Stimulated activated CD4-positive, alpha-beta T cell treated with anti-CD3 and anti-CD28 coated beads, Interleukin-15, amount 100 ng/mL, for 1 hour (primary cell): ENCODE measurements around the gene OLFM1.

Experiments
- DNase-seq, 2 donors: peaks; one replicate each; pipeline ENCODE4 v3.0.0-alpha.2; 2020; ENCODE audit warnings: low read depth in 1 of 2, low spot score in 1 of 2

OLFM1 gene

DNA sequence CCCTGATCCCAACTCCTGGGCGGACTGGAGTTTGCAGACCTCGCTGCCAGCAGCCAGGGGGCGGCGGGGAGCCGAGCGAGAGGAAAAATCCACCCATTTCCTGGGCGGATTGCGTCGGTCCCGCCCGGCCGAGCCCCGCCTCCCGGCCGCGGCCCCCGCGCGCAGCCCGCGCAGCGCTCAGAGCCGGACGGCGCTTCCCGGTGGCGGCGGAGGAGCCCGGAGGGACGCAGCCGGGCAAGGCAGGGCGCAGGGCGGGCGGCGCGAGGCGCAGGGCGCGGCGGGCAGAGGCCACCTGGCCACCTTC is at the start of gene OLFM1:
TSS of gene OLFM1 (plus strand) at position 180 of the 304 bp plus-strand sequence. CDS start 322 bp downstream, outside the sequence.
- no peak for DNase-seq

DNA sequence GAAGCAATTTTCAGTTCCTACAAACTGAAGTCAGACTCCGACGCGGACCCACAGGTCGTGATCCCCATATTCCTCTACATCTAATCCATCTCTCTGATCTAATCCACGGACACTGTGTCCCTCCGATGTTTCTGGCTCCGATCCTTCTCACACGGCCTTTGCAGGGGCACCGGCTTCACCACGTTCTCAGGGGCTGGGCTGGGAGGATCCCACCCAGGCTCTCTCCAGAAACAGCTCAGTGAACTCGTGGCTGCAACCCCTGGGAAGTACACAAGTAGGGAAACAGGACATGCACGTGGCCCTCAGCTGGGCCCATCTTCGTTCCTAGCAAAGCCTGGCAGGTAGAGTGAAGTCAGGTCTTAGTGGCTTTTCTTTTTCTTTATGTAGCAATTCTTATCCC is 49.1 kb upstream of the OLFM1 start:
- no peak for DNase-seq

DNA sequence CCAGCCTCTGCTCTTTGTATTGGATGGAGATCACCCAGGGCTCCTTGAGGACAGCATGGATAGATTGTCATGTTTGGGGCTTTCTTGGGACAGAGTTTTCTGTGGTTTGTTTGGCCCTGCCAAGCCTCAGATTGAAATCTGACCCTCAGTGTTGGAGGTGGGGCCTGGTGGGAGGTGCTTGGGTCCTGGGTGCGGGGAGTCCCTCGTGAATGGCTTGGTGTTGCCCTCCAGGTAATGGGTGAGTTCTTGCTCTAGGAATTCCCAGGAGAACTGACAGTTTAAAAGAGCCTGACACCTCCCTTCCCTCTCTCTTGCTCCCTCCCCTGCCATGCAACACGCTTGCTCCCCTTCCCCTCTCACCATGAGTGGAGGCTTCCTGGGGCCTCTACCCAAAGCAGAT is 48.6 kb upstream of the OLFM1 start:
- no peak for DNase-seq

DNA sequence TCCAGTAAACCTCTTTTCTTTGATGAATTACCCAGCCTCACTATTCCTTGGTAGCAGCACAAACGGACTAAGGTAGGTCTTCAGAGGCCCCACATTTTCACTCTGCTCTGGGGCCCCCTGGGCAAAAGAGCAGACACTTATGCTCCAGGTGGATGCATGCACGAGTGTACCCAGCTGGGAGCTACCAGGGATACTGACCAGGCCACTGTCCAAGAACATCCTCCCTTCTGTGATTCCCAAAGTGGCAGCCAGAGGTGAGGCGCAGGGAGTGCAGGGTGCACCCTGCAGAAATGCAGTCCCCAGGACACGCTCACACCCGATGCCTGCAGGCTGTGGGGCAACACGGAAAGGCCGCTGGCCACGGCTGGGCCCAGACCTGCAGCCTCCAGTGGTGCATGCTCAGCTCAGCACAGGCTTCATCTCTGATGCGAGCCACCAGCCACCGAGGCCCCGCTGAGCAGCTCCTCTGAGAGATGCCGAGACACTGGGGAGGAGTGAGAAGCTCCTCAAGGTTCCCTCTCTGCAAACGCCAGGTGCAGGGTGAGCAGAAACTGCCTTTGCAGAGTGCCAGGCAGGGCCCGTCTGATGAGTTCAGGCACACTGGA is 48.1 kb upstream of the OLFM1 start:
- no peak for DNase-seq

DNA sequence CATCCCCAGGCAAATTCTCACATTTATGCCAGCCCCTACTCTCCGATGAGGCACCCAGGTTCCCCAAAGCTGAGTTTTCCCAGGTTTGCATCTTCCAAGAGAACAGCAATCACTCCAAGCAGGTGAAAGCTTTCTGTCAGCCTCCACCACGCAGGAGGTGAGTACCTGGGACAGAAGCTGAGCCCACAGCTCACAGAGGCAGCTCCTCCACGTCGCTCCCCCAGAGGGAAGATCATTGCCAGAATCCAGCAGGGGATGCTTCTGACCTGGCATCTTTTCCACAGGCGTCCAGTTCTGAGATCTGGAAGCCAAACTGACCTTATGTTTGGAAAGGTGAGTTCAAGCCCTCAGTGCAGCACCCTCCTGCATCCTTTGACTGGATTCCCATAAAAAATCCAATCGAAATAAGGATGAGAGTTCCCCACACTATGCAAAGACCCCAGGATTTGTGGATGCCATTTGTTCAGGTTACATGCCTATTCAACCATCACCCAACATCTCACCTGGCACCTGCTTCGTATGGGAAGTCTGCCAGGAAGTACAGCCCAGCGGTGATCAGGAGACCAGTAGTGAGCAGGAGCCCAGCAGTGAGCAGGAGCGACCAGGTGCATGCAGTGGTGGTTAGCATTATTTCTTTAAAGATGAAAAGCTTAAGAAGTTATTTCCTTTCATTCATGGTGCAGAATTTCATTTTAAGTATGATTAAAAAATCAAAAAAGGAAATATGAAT is 47.4 kb upstream of the OLFM1 start:
- no peak for DNase-seq

DNA sequence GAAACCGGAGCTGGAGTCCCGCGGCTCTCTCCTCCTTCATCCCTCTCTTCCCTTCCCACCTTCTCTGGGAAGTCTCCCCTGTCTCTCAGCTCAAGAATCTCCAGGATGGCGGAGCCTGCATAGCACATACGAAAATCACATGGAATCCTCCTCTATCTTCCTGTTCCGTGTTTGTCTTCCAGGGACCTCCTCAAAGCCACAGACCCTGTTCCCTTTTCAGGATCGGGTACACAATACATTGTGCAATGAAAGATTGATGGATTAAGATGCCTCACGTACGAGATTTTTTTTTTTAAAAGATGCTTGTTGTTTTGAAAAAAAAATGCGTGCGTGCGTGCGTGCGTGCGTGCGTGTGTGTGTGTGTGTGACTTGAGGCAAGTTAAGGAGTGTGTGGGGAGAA is 46.6 kb upstream of the OLFM1 start:
- no peak for DNase-seq

DNA sequence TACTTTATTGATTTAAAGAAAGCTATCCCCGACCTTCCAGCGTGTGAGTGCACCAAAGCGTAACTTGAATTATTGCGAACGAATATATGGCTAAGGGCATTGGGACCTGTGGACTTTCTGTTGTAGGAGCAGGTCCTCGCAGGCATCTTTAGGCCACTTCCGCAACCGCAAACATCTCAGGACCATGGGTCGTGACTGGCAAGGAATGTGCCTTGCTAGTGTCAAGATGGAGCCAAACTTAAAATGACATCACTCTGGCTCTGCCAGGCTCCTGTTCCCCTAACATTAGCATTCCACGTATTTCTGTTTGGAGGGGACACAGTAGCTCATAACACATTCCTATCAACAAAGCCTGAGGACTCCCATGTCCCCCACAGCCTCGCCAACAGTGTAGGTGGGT is 44.1 kb upstream of the OLFM1 start:
- no peak for DNase-seq

DNA sequence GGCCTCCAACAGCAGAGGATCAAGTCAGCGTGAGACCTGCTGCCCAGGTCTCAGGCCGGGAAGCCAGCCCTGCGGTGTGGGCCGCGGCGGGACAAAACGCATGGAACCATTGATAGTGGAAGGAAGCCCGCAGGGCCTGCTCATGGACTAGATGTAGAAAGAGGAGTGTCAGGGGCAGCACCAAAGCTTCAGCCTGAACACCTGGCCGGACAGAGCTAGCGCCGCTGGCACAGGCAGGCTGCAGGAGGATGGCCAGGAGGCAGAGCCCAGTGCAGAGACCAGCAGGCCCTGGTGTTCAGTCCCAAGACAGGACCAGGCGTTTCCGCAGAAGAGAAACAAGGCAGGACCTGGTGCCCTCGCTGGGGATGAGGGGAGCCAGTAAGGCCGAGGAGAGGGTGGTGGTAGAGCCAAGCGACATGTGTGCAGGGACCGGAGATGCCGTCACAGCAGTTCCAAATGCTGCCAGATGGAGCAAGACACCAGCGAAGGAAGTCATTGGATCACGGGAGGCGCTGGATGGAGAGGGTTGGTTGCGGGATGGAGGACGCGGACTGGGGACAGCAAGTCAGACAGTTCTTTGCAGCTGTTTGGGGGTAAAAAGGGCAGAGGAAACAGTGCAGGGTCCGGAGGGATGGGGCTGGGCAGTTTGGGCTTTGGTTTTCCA is 42.1 kb upstream of the OLFM1 start:
- no peak for DNase-seq

DNA sequence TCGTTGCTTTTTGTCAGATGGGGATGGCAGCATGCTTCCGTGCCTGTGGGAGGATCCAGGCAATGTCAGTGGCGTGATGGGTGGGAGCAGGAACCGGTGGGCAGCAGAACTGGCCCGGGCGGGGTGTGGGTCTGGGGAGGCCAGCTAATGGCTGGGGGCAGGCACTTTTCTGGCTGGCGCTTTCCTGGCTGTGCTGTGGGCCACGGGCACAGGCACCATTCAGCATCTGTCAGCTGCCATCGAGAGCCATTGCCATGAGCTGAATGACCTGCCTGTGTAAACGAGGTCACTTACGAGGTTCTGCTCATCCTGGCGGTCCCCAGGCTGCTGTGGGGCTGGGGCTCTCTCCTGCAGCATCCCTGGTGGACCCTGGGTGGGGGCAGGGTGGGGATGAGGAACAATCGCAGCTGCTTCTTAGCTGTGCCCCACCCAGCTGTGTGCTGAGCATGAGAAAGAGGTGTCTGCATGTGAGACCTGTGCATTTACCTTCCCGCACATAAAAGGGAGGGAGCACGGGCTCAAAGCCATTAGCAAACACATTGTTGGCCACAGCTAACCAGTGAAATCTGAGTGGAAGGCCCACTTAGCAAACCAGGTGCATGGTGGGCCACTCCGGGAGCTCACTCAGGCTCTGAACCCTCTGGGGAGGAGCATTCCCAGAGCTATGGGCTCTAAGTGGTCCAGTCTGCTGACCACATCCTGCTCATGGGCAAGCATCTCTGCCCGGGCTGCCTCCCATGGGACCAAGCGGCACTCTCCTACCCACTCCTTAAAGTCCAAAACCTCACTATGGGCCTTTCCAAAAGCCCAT is 41.3 kb upstream of the OLFM1 start:
- DNase-seq: no peak

DNA sequence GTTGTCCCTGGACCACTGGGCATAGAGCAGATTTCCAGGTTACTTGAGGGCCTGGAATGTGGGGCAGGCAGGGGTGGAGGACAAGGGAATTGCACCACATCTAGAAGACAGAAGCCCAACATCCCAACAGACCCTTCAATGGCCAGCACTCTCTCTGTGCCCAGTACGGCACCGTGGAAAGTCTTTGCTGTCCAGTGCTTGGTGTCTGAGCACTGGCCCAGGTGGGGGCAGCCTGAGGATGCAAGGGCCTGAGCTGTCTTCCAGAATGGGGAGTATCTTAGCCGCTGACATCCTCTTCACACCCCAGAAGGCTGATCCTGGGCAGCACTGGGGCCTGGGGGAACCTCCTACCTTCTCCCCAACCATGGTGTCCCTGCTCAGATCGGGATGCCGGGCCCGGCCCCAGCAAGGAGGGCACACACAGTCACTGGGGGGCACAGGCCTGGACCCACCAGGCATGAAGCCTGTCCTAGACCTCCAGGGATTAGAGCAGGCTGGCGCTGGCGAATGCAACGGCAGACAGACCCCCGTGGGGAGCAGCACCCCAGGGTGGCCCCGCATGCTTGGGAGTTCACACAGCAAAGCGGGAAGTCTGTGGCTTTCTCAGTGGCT is 40.6 kb upstream of the OLFM1 start:
- no peak for DNase-seq

DNA sequence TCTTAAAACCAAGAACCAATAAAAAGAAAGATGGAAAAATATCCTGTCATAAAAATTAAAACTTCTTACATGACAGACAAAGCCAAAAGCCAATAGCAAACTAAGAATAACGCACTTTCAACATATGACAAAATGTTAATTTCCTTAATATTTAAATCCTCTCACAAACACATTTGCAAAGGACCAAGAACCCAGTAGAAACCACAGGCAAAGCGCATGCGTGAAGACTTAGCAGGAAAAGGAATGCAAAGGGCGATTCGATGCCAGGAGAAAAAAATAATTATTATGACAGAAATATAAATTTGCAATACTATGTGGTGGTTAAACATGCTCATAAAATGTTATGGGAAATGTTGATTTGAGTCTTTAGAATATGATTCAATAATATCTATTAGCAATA is 39.9 kb upstream of the OLFM1 start:
- no peak for DNase-seq

DNA sequence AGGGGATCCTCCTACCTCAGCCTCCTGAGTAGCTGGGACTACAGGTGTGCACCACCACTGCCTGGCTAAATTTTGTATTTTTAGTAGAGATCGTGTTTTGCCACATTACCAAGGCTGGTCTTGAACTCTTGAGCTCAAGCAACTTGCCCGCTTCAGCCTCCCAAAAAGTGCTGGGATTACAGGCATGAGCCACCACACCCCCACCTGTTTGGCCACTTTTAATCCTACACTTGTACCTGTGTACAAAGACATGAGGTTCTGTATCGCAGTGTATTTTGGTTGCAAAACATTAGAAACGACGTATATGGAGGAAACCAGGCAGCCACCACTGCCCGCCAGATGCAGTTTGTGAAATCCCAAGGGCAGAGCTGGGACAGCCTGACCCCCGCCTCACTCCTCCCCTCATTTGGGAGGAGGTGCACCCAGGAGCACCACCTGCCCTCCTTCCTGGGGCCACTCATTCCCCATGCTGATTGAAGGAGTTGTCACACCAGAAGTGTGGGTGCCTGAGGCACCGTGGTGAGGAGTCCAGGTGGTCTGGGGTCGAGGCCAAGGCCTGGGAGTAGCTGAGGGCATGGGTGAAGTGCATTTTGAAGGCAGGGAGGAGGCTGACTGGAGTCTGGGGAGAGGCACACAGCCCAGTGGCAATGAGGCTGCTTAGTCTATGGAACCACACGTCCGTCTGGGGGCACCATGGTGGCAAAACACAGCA is 39.3 kb upstream of the OLFM1 start:
- DNase-seq: no peak

DNA sequence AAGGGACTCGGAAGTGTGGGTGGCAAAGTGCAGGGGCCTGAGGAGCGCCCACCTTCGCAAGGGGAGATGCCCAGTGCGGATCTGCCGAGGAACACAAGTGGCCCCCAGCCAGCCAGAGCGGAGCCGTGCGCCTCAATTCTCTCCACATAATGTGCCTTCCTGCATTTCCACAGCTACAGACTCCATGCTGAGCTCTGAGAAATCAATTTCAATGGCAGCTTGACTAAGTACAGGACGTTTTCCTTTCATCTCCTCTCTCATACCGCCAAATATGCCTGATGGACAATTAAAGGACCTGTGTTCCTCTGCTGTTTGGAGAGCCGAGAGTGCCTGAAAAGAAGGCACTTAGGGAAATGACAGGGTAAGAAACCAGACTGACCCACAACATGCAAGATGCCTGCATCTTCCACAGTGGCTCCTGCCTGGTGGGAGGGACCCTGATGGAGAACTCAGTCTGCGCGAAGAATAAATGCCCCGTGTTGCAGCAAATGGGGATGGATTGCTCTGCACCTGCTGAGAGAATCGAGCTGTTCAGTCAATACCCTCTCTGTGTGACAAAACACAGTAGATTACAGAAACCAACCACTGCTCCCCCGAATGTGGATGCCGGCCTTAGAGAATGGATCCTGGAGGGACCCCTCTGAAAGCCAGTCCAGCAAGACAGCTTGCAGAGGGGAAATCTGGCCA is 38.6 kb upstream of the OLFM1 start:
- no peak for DNase-seq

DNA sequence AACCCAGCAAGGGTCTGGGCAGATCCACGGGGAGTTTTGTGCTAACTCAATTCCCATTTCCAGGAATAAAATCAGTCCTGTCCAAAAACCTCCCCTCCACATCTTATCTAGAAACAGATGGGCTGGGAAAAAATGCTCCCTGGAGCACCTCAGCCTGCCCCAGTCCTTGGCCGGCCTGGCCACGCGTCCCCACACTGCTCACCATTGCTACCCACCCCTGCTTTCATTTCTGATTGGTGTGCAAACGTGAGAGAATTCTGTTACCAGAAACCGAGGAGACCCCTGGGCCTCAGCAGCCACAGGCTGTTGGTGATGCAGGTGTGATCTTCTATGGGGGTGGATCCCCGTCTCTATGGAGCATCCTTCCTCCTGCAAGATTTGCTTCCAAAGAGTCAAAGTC is 38.0 kb upstream of the OLFM1 start:
- no peak for DNase-seq

DNA sequence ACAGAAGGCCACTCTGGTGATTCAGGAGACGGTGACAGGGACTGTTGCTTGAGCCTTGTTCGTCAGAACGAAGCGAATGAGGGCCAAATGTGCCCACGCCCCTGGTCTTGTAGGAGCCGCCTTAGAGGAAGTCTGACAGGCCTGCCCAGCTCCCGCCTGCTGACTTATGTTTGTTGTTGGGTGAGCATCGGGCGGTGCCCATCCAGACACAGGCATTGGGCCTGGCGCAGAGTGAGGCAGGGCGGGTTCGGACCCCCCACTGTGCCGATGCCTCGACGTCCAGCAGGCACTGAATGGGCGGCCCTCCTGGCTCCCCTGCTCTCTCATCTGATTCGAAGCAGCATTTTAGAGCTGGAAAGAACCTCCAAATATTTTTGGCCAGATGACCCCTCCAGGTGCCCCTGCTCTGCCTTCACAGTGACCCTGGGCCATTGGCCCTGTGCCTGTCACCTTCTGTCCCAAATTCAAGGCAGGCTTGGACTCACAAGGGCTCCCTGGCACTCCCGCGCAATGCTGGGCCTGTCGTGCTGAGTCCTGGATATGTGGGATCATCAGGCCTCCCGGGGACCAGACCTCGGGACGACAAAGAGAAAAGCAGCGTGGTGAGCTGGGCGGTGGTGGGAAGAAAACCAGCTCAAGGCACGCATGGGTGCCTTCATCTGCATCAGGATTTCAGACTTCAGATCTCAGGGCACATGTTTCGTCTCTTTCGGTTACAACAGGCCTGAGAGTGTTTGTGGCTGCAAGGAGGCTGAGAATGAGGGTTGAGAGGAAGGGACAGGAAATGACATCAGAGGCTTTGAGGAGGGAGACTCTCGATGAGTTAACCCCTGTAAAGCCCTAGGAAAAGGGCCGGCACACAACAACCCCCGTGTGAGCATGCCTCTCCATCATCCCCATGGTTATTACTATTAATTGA is 37.1 kb upstream of the OLFM1 start:
- DNase-seq: no peak

DNA sequence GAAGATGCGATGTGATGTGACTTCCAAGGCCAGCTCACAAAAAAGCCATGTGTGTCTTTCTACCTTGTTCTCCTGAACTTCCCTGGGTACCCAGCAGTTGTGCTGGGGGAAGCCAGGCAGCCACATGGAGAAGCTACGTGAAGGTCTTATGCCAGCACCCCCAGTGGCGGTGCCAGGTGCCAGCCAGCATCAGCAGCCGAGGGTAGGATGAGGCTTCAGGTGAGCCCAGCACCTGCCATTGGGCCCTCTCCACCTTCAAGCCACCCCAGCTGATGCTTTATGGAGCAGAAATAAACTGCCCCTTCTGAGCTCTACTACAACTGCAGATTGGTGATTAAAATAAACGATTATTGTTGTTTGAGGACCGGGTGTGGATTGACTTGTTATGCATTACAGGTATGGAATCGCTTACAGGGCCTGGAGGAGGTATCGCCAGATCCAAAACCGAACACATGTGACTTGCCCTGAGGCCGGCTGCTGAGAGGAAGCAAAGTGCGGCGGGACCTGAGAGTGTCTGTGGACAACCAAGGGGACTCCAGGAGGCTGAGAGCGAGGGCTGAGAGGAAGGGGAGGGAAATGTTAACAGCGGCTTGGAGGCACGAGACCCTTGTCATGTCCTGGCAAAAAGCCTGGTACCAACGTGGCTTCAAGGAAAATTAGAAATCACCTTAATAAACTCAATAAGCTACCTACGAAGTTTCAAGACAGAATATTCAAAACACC is 36.0 kb upstream of the OLFM1 start:
- DNase-seq: no peak

DNA sequence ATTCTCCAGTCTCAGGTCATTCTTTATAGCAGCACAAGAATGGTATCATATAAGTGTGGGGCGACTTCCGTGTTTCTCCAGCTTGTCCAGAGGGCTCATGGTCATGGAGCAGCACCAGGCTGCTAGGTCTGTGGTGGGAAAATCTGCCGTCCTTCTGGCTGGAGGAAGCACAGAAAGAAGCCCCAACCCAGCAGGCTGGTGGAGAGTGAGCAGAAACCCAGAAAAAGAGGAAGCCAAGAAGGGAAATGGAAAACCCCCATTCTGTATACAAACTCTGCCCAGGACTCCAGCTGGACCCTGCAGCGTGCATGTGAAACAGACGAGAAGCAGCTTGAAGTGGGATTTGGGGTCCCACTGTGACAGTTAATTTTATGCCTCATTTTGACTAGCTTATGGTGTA is 34.3 kb upstream of the OLFM1 start:
- no peak for DNase-seq

DNA sequence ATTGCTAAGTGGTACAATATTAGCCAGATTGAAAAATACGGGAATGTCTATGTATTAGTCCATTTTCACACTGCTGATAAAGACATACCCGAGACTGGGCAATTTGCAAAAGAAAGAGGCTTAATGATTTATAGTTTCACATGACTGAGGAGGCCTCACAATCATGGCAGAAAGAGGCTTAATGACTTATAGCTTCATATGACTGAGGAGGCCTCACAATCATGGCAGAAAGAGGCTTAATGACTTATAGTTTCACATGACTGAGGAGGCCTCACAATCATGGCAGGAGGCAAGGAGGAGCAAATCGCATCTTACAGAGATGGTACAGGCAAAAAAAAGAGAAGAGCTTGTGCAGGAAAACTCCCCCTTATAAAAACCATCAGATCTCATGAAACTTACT is 32.3 kb upstream of the OLFM1 start:
- DNase-seq: no peak

DNA sequence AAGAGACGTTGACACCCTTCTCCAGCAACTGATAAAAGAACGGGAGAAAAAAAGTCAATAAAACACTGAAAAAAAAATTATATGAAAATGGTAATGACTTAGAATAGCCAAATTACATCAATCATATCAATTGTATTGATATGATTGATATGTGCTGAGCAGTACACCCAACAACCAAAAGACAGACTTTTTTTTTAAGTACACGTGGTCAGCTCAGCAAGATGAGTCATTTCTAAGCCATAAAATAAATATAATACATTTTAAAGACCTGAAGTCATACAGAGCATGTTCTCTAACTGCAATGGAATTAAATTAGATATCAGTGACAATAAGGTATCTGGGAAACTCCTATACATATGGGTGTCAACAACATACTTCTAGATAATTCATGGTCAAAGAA is 30.9 kb upstream of the OLFM1 start:
- no peak for DNase-seq
